Memory B cell (primary cell): ENCODE results near the gene YARS1.

Source experiments
- ATAC-seq: fragments of 150-1000 bp; cut with Tn5 transposase; 2 replicates; pipeline ENCODE4 v1.10.0; 2021; ENCODE audit warnings: low read depth, mild to moderate bottlenecking, moderate library complexity
- DNase-seq, 2 donors: peaks; one replicate each; pipeline ENCODE4 v3.0.0; 2022; ENCODE audit warnings: low spot score in 2 of 2
- H3K27ac Mint-ChIP-seq: one replicate; pipeline ENCODE4 v1.8.0; 2022; ENCODE audit warnings: mild to moderate bottlenecking, moderate library complexity, mixed read lengths
- H3K27me3 Mint-ChIP-seq: one replicate; pipeline ENCODE4 v1.8.0; 2022; ENCODE audit warnings: mixed read lengths
- H3K36me3 Mint-ChIP-seq: one replicate; pipeline ENCODE4 v1.8.0; 2022; ENCODE audit warnings: mild to moderate bottlenecking, mixed read lengths
- H3K4me1 Mint-ChIP-seq: one replicate; pipeline ENCODE4 v1.8.0; 2022; ENCODE audit warnings: mixed read lengths
- H3K4me3 Mint-ChIP-seq: one replicate; pipeline ENCODE4 v1.8.0; 2022; ENCODE audit warnings: mild to moderate bottlenecking, moderate library complexity, mixed read lengths
- H3K9me3 Mint-ChIP-seq: one replicate; pipeline ENCODE4 v1.8.0; 2022; ENCODE audit warnings: mixed read lengths

YARS1 gene

DNA sequence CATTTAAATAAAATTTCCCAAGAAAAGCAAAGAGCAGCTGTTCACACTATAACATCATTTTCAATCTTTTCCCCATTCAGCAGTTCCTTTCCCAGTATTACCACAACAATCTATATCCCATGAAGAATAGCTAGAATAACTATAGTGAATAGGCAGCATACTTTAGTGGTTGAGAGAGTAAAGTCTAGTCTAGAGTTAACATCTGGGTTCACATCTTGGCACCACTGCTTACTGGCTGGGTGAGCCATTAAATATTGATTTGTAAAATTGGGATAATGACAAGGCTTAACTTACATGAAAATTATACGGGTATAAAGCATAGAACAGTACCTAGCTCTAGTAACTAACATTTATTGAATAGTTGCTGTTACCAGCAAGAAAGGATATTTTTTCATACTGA lies 14.7 kb upstream of the YARS1 start:
- Mint-ChIP-seq H3K4me3 (no peak overlapping the region), H3K27ac (no peak overlapping the region), H3K9me3 (no peaks in the 10 kb centered on the region), H3K27me3 (no peaks in the 10 kb centered on the region), H3K4me1 (peaks cover 2% of the 10 kb centered on the region), H3K36me3 (peaks cover 28% of the 10 kb centered on the region)
- DNase-seq = no peak
- ATAC-seq = no peak

GRCh38 chr1:32830092-32830852 lies 13.1 kb upstream of the YARS1 start:
- Mint-ChIP-seq H3K27me3 (no peaks in the 10 kb centered on the region), H3K4me1 (peaks cover 5% of the 10 kb centered on the region), H3K4me3 (no peak overlapping the region), H3K27ac (peak overlapping the region; percentile 59), H3K36me3 (peaks cover 33% of the 10 kb centered on the region), H3K9me3 (no peaks in the 10 kb centered on the region)
- no peak for DNase-seq
- no peak for ATAC-seq

- Mint-ChIP-seq H3K4me3 (no peak overlapping the region), H3K9me3 (no peaks in the 10 kb centered on the region), H3K27ac (no peak overlapping the region), H3K27me3 (no peaks in the 10 kb centered on the region), H3K4me1 (peaks cover 8% of the 10 kb centered on the region), H3K36me3 (peaks cover 30% of the 10 kb centered on the region)
- ATAC-seq (no peak), DNase-seq (no peak)
Observed at GRCh38 chr1:32828341-32828740, 11.2 kb upstream of the YARS1 start.

DNA sequence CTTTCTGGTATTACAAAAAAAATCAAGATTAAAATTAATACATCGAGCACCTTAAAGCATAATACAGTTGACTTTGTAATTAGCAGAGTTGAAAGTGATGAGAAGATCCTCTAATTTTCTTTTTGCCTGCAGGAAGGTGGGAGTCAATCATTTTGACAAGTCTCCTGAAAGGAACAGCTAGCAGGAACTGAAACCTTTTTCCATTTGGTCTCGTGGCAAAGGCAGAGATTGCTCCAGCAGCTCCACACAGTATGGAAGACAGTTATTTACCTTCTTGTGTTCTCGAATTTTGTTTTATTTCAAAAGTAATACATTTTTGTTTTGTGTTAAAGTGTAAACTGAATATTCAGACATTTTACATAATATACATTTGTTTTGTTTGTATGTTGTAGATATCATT lies 8.0 kb upstream of the YARS1 start:
- ATAC-seq (no peak), DNase-seq (no peak)
- Mint-ChIP-seq H3K36me3 (peaks cover 19% of the 10 kb centered on the region), H3K4me3 (no peak overlapping the region), H3K4me1 (peaks cover 10% of the 10 kb centered on the region), H3K27me3 (no peaks in the 10 kb centered on the region), H3K27ac (no peak overlapping the region), H3K9me3 (no peaks in the 10 kb centered on the region)

DNA sequence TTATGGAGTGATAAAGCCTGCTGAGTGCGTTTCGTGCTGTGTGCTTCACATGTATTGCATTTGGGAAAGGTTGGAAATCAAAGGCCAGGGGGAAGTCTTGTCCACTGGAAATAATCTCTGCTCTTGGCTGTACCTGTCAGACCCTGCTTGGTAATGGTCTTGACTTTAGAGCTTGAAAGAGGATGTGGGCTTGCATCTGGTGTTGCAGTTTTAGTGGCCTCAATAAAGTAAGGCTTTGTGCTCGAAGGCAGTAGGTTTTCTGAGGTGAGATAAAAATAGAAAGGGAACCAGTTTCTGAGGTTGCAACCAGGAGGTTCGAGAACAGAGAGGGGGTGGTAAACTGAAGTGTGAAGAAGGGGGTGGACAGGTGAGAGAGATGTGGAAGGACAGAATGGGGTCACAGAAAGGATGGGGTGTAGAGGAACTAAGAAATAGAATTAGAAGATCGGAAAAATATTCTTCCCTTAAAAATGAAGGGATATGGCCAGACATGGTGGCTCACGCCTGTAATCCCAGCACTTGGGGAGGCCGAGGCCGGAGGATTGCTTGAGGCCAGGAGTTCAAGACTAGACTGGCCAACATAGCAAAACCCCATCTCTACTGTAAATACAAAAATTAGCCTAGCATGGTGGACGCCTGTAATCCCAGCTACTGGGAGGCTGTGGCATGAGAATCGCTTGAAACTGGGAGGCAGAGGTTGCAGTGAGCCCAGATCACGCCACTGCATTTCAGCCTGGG lies 1.8 kb upstream of the YARS1 start:
- ATAC-seq = no peak
- peak overlapping the region; percentile 98 for H3K4me3 Mint-ChIP-seq
- peak overlapping the region; percentile 67 for H3K27ac Mint-ChIP-seq
- DNase-seq = peak in 1 of 2 donors; percentile 3
- peaks cover 3% of the 10 kb centered on the region for H3K36me3 Mint-ChIP-seq
- no peaks in the 10 kb centered on the region for H3K27me3 Mint-ChIP-seq
- peaks cover 26% of the 10 kb centered on the region for H3K4me1 Mint-ChIP-seq
- H3K9me3 Mint-ChIP-seq = no peaks in the 10 kb centered on the region

DNA sequence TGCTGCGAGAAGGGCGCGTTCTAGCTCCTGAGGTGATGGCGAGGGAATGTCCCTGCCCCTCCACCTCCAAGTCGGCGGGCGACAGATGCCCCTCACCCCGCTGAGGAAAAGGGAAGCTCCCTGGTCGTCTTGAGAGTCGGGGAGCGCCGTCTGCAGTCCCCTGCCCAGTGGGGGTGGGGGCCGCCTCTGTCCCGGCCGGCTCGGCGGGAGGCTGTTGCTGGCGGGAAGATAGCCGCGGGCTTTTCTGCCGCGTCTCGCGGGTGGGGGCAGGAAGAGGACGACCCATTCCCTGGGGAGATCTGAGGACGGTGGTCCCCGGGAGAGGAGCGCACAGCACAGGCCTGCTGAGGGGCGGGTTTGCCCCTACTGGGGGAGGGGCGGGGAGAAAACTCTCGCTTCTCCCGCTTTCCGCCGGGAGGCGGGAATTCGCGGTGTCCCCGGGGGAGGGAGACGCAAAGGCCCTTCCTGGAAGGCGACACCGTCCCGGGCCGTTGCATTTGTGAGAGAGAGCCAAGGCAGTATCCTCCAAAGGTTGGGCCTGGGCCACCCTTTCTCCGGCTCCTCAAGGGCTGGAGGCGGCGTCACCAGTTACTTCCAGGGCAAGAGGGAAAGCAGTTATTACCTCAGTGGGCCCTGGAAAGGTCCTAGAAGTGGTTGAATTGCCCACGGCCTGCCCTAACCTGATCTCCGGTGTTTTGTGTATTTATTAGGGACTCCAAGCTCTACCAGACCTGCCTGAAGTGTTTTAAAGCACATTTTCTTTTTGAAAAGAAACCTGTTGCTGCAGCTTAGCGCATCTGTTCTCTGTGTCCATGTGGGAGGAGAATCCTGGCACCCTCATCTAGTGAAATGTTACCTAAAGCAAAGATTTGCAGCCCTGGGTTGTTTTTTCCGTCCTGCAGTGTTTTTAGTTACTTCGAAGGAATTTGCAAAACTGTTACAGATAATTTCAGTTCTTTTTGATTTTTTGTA lies 943 bp upstream of the YARS1 start:
- ATAC-seq = no peak
- peak overlapping the region; percentile 88 for H3K27ac Mint-ChIP-seq
- peaks cover 7% of the 10 kb centered on the region for H3K36me3 Mint-ChIP-seq

GRCh38 chr1:32816676-32817158 lies 441 bp downstream of the YARS1 start:
- ATAC-seq (no peak), DNase-seq (peak in 1 of 2 donors; percentile 18)
- no peaks in the 10 kb centered on the region for H3K9me3 Mint-ChIP-seq
- H3K27me3 Mint-ChIP-seq = no peaks in the 10 kb centered on the region
- H3K36me3 Mint-ChIP-seq = peaks cover 7% of the 10 kb centered on the region
- H3K27ac Mint-ChIP-seq = peak overlapping the region; percentile 88
- peak overlapping the region; percentile 98 for H3K4me3 Mint-ChIP-seq
- H3K4me1 Mint-ChIP-seq = peaks cover 33% of the 10 kb centered on the region

More for the DNA sequence above, 943 bp upstream of the YARS1 start:
- Mint-ChIP-seq H3K27me3 (no peaks in the 10 kb centered on the region), H3K4me1 (peaks cover 32% of the 10 kb centered on the region), H3K4me3 (peak overlapping the region; percentile 98), H3K9me3 (no peaks in the 10 kb centered on the region)
- no peak for DNase-seq

GRCh38 chr1:32813941-32814739 lies 3.0 kb downstream of the YARS1 start:
- H3K4me3 Mint-ChIP-seq = no peak overlapping the region
- no peaks in the 10 kb centered on the region for H3K9me3 Mint-ChIP-seq
- ATAC-seq (no peak), DNase-seq (no peak)
- H3K4me1 Mint-ChIP-seq = peaks cover 30% of the 10 kb centered on the region
- H3K27me3 Mint-ChIP-seq = no peaks in the 10 kb centered on the region
- no peak overlapping the region for H3K27ac Mint-ChIP-seq
- H3K36me3 Mint-ChIP-seq = peaks cover 12% of the 10 kb centered on the region

DNA sequence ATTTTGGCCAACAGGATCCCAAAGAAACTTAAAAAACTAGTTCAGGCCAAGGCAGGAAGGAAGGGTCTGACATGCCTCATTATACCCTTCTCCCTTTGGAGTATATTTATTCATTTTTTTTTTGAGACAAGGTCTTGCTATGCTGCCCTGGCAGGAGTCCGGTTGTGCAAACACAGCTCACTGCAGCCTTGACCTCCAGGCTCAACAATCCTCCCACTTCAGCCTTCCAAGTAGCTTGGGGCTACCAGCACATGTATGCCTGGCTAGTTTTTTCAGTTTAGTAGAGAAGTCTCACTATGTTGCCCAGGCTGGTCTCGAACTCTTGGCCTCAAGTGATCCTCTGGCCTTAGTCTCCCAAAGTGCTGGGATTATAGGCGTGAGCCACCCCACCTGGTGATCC lies 5.2 kb downstream of the YARS1 start:
- ATAC-seq (no peak), DNase-seq (no peak)
- peaks cover 23% of the 10 kb centered on the region for H3K4me1 Mint-ChIP-seq
- H3K36me3 Mint-ChIP-seq = peaks cover 20% of the 10 kb centered on the region
- H3K4me3 Mint-ChIP-seq = no peak overlapping the region
- no peak overlapping the region for H3K27ac Mint-ChIP-seq
- no peaks in the 10 kb centered on the region for H3K9me3 Mint-ChIP-seq
- H3K27me3 Mint-ChIP-seq = no peaks in the 10 kb centered on the region

DNA sequence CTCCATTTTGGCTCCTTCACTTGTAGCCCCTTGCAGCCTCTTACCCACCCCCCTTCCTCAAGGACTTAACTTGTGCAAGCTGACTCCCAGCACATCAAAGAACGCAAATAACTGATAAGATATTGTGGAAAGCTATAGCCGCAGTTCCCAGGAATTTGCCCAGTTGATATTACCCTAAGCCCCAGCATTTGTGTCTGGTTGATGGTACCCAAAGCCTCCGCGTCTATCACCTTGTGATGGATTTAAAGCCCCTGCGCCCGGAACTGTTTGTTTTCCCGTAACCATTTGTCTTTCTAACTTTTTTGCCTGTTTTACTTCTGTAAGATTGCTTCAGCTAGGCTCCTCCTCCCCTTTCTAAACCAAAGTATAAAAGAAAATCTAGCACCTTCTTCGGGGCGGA lies 5.9 kb downstream of the YARS1 start:
- ATAC-seq = no peak
- Mint-ChIP-seq H3K4me1 (peaks cover 18% of the 10 kb centered on the region), H3K27me3 (no peaks in the 10 kb centered on the region), H3K27ac (no peak overlapping the region), H3K36me3 (peaks cover 22% of the 10 kb centered on the region), H3K4me3 (no peak overlapping the region), H3K9me3 (no peaks in the 10 kb centered on the region)
- DNase-seq = no peak

GRCh38 chr1:32810358-32810757 lies 6.8 kb downstream of the YARS1 start:
- peaks cover 14% of the 10 kb centered on the region for H3K4me1 Mint-ChIP-seq
- H3K36me3 Mint-ChIP-seq = peaks cover 28% of the 10 kb centered on the region
- no peaks in the 10 kb centered on the region for H3K27me3 Mint-ChIP-seq
- DNase-seq = no peak
- H3K27ac Mint-ChIP-seq = no peak overlapping the region
- no peak overlapping the region for H3K4me3 Mint-ChIP-seq
- no peak for ATAC-seq
- H3K9me3 Mint-ChIP-seq = no peaks in the 10 kb centered on the region

DNA sequence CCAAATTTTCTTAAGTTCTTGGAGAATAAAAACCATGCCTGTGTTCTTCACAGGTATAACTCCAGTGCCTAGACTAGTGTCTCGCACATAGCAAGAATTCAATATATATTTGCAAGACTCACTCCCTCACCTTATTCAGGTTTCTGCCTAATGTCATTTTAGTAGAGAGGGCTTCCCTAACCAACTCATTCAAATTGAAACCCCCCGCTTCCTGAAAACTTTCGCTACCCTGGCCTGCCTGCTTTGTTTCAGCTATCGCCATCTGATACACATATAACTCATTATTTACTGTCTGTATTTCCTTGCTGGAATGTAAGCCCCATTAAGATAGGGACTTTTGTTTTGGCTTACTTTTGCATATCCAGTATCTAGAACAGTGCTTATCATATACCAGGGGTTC lies 8.6 kb downstream of the YARS1 start:
- peaks cover 7% of the 10 kb centered on the region for H3K4me1 Mint-ChIP-seq
- no peaks in the 10 kb centered on the region for H3K9me3 Mint-ChIP-seq
- ATAC-seq = no peak

DNA sequence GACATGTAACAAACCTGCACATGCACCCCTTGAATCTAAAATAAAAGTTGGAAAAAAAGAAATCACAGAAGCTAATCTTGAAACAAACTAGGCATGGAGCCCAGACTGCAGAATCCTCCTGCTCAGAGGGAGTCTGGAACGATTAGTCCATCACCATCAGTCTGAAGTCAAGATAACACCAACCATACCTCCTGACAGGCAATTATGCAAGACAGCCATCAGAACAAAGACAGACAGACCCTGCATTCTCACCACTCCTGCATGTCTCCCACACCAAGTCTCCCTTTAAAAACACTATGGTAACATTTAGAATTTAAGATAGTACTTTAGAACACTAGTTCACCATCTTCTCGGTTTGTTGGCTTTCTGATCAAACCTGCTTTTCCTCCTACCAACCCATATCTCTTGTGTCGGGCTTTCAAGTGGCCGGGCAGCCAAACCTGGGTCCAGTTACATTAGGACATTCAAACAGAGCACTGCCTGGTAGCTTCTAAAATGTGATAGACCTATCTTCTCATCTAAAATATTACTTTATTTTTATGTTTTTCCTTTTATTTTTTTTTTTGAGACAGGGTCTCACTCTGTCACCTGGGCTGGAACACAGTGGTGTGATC lies 10.1 kb downstream of the YARS1 start:
- no peak for ATAC-seq

More for the DNA sequence above, 8.6 kb downstream of the YARS1 start:
- Mint-ChIP-seq H3K36me3 (peaks cover 28% of the 10 kb centered on the region), H3K27ac (peak overlapping the region; percentile 51), H3K27me3 (no peaks in the 10 kb centered on the region), H3K4me3 (no peak overlapping the region)
- no peak for DNase-seq

More for the DNA sequence above, 10.1 kb downstream of the YARS1 start:
- Mint-ChIP-seq H3K9me3 (no peaks in the 10 kb centered on the region), H3K4me1 (peaks cover 4% of the 10 kb centered on the region), H3K4me3 (no peak overlapping the region), H3K36me3 (peaks cover 29% of the 10 kb centered on the region), H3K27ac (no peak overlapping the region), H3K27me3 (no peaks in the 10 kb centered on the region)
- no peak for DNase-seq
